ENCODE results near the gene RPL12.

Gene RPL12

DNA sequence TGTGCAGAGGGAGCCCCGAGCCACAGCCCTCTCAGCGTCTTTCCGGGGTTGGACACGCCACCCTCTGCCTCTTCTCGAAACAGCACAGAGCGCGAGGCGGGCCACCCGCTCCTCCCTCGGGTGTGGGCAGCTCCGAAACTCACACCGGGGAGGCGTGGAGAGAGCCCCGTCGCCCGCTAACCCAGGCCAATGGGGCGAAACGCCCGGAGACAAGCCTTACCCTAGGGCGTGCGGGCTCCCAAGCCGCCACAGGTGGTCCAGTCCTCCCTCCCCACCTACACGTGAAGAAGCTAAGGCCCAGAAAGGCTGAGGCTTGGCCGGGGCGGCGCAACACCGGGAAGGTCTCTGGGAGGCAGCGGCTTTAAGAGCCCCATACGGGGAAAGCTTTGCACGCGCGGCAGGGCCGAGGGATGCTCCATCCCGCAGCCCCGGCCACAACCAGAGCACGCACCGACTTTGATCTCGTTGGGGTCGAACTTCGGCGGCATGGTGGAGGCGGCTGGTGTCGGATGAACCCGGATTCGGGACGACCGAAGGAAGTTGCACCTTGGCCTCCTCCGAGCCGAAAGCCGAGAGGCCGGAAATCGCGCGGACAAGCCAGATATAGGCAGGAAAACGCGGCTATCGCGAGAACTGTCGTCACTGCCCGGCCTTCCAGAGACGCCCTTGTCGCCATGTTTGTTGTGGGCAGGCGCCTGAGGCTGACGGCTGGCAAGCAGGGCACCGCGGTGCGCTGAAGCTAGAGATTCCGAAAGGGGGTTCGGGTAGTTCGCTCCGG is at the start of gene RPL12, which contains the start of gene LRSAM1:
RPL12 (minus strand) TSS at position 577 of the 778 bp plus-strand sequence; CDS start at position 488, 89 bp downstream.
LRSAM1 (plus strand) TSS at position 681 of the 778 bp plus-strand sequence. CDS start 3,018 bp downstream, outside the sequence.
- intact Hi-C loops (cut with DNase I) = loop anchor here (1.0 kb wide), 1 partner anchor 27 kb away; the partner anchor contains the start of gene ZNF79

DNA sequence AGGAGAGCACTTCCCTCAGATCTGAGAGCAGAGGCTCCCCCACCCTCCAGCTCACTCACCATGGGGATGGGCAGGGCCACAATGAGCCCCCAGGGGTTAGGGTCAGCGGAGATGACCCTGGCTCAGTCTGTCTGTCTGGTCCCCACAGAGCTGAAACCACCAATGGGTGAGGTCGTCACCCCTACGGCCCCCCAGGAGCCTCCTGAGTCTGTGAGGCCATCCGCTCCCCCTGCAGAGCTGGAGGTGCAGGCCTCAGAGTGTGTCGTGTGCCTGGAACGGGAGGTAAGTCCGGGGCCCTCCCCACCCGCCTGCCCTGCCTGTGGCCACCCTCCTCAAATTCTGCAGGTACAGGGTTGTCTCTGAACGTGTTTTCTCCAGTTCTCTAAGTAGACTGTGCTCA is 49.7 kb upstream of the RPL12 start:
- DNase-seq = no peak
- intact Hi-C loops (cut with DNase I) = loop anchor here (10.0 kb wide), 1 partner anchor 414 kb away; the partner anchor contains the start of gene ST6GALNAC4

More for the DNA sequence above, at the start of gene RPL12, which contains the start of gene LRSAM1:
- DNase-seq = peak; percentile 94 to 99 (median 97)

DNA sequence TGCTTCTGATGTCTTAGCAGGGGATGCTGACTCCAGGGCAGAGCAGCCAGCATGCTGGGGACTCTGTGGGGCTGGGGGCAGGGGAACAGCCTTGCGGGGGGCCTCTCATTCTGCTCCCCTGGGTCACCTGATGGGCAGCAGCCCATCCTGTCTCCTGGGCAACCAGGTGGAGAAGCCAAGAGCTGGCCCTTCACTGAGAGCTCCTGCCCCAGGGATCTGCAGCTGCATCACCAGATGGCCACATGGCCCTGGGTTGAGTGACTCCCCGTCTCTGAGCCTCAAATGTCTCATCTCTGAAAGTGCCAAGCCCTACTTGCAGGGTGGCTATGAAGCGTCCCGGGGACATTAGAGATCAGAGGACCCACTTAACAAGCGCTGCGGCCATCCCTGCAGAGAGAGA is 49.2 kb upstream of the RPL12 start:
- no peak for DNase-seq
- intact Hi-C loops (cut with DNase I) = loop anchor here (10.0 kb wide), 1 partner anchor 414 kb away; the partner anchor contains the start of gene ST6GALNAC4

DNA sequence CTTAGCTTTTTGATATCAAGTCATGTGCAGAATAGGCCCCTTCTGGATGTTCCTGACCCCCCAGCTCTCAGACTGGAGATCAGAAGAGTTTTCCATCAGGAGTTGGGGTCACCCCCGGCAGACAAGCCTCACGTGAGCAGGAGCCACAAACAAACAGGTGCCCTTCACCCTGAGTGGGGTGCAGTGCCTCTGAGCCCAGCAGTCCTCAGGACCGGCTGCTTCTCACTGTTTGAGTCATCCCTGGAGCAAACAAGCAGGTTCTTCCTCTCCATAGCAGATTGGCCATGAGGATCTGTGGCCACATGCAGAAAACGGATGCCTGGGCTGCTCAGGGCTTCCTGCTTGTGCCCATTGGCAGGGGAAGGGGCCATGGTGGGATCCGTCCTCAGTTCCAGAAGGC is 47.1 kb upstream of the RPL12 start:
- DNase-seq = peak in 1 of 10 donors; percentile 77
- intact Hi-C loops (cut with DNase I) = no loop called here

DNA sequence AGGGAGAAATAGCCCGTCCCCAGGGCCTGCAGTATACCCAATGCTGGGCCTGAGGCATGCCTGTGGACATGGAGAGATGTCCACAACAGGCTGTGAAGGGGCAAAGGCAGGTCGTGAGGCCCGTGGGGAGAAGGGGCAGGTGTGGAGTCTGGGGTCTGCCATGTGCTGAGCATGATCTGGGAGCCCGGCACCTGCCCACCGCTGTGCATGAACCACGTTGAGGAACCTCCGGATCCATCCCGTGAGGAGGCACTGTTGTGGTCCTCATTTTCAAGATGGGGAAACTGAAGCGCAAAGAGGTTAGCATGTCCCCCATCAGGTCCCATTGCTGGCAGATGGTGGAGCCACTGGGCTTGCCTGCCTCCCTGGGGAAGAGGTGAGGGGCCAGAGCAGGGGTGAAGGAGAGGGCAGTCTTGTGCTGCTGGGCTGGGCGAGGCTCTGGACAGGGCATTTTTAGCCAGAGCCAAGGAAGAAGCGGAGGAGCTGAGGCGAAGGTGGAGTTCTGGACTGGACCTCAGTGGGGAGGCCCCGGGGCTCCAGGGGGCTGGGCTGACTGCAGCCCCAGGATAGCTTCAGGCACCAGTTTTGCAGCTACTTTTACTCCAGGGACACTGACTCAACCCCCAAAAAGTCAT is 46.6 kb upstream of the RPL12 start:
- DNase-seq = peak in 1 of 10 donors; percentile 65
- intact Hi-C loops (cut with DNase I) = no loop called here

DNA sequence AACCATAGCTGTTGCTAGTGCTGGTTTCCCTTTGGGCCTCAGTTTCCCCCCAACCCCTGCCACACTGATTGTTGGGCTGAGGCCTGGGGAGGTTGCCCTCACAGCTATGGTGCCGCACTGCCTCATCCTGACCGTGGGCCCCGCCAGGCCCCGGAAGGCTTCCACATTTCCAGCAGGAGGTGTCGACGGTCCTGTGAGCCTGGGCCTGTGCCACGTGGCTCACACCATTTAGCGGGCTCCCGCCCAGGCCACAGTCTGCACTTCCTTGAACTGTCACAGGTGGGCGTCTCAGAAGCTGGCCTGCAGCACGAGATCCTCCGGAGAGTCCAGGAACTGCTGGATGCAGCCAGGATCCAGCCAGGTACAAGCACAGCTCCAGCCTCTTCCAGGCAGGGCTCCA is 45.8 kb upstream of the RPL12 start:
- DNase-seq = peak in 1 of 10 donors; percentile 74
- intact Hi-C loops (cut with DNase I) = no loop called here

DNA sequence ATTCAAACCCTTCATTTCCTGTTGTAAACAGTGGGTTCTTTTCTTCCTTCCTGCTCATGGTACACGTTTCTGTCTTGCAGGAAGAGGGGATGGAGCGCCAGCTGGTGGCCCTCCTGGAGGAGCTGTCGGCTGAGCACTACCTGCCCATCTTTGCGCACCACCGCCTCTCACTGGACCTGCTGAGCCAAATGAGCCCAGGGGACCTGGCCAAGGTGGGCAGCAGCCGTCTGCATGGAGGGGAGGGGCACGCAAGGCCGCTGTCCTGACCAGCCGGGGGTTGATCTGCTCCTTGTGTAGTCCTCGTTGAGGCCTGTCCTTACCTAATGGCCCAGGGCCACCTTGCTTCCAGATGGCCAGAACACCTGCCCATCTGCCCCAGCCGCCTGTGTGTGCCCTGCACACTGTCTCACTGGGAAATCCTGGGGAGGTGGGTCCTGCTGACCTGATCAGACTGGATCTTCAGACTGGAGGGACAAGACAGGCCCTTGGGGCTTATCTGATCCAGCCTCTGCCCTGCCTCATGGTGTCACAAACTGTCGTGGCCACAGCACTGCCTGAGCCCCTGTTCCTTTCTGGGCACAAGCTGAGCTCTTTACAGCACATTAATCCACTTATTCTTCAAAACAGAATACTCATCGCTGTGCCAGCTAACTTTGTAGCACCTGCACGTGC is 44.8 kb upstream of the RPL12 start:
- intact Hi-C loops (cut with DNase I) = no loop called here

DNA sequence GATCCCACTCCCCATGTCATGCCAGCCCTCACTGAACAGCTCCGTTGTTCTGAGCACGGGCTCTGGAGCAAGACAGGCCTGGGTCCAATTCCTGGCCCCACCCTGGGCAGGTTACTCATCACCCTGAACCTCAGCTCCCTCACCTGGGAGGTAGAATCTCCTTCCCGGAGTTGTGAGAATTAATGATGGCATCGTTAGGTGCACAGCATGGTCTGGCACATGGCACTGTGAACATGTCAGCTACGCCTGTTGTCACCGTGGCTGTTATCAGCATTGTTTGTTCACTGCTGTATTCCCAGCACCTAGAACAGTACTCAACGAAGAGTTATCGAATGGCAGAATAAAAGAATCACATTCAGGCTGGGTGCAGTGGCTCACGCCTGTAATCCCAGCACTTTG is 43.1 kb upstream of the RPL12 start:
- intact Hi-C loops (cut with DNase I) = no loop called here
- no peak for DNase-seq

More for the DNA sequence above, 44.8 kb upstream of the RPL12 start:
- DNase-seq = peak in 3 of 10 donors; percentile 27 to 88 (median 38)

DNA sequence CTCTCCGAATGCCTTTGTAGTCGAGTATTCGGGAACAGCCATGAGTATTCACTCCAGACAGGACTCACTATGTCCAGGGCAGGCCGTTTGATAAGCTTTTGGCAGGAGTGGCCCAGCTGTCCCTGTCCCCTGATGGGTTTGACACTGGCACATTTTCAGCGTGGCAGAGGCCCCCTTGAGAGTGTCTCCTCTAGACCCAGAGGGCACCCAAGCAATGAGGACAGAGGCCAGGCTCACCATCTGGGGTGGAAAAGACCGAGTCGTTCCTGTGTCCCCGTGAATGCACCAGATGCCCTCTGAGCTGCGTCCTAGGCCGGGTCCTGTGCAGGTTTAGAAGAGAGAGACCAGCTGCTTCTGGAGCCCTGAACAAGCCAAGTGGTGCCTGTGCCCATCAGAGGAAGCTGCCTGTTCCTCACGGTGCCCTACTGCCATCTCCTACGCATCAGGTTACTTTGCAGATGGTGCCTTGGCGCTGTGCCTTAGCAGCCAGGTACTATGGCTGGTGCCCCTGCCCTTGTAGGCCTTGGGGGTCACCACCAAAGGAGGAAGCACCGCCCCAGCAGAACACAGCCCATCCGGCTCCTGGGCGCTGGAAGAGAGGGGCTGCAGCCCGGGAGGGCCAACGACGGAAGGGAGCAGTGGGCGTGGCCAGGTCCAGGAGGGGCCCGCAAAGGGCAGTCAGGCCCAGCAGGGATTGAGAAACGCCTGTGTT is 42.5 kb upstream of the RPL12 start:
- intact Hi-C loops (cut with DNase I) = no loop called here
- DNase-seq = peak in 1 of 10 donors; percentile 66

DNA sequence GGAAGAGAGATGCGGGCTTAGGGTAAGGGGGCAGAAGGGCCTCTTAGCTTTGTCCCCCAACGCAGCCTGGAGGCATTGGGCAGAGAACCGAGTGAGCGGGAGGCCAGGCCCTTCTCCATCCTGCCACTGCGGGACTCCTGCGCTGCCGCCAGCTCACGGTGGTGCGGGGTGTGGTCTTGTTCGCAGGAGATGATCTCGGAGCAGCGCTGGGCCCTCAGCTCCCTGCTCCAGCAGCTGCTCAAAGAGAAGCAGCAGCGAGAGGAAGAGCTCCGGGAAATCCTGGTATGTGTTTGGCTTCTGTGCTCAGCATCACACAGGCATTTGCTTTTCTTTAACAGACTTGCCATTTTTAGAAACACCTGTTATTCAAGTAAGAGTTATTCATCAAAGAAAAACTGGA is 41.4 kb upstream of the RPL12 start:
- intact Hi-C loops (cut with DNase I) = no loop called here
- peak in 2 of 10 donors; percentile 68 to 72 for DNase-seq

DNA sequence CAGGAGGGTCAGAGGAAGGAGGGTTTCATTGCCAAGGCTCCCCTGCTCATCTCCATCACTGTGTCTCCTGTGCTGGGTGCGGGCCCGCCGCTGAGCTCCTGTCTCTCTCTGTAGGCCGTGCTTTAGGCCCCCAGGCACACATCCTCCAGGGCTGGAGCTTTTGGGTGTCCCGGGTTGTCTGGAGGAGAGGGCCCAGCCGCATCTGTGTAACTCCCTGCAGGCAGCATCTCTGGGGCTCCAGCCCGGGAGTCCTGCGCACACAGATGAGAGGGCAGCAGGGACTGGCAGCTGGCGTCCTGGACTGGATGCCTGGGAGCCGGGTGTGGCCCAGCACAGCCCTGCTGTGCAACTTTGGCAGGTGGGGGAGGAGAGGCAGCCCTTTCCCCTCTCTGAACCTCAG is 40.3 kb upstream of the RPL12 start:
- DNase-seq = peak in 2 of 10 donors; percentile 74 to 79
- intact Hi-C loops (cut with DNase I) = no loop called here

DNA sequence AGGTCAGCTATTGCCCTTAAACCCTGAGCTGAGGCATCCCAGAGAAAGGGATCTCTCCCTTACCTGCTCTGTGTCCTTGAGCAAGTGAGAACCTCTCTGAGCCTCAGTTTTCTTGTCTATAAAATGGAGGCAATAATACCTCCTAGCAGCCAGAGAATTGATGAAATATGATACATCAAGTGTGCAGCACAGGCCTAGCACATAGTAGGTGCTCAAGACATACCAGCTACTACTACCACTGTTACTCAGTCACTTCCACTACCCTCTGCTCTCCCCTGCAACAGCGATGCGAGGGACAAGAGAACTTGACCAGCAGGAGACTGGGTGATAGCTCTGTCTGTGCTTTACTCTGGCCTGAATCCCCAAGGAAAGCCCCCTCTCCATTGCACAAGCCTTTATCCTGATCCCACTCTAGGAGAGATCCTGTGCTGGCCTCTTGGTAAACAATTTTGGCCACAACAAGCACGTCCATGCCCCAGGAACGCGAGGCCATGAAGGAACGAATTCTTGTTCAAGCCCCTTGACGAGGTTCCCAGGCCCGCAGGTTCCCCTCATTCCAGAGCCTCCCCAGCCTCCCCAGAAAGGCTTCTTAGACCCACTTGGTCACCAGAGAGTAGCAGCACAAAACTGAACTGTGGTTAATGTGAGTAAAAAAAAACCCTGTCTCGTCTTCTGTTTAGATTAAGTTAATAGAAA is 39.5 kb upstream of the RPL12 start:
- intact Hi-C loops (cut with DNase I) = no loop called here
- DNase-seq = peak in 1 of 10 donors; percentile 52

DNA sequence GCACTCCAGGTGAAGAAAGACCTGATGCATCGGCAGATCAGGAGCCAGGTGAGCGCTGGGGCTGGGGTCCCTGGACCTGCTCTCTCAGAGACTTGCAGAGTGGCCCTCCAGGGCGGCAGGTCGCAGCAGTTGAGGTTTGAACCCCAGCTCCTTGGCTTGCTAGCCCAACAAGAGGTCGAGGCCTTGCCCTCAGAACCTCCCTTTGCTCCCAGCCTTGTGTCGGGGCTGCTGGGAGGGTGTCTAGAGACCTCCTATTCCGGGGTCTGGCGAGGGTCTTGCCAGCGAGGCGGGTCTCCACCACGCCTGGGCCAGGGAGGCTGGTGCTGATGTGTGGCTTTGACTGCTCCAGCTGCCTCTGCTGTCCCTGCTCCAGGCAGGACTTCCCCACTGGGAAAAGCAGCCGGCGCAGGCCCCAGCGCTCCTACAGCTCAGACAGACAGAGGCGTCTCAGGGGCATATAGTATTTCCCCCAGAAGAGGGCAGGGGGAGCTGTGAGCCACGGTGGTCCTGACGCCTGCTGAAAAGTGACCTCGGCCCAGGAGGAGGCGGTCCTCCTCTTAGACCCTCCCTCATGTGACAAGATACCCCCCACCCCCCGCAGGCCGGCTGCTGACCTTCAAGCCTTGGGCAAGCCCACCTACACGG is 38.4 kb upstream of the RPL12 start:
- intact Hi-C loops (cut with DNase I) = no loop called here
- peak in 2 of 10 donors; percentile 74 to 78 for DNase-seq

DNA sequence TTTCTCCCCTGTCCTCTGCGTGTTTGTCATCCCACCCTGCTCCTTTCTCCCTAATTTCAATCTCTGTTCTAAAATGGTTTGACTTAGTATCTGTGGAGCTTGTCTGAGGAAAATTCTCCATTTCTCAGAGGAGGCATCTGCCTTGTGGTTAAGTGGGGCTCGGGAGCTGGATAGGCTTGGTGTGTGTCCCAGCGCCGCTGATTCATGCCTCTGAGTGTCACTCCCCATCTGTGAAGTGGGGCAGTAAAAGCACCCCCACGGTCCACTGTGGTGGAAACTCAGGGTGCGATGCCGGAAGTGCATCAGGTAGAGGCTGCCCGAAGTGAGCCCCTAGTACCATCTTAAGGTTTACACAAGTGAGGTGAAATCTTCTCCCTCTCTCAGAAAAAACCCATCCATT is 37.7 kb upstream of the RPL12 start:
- intact Hi-C loops (cut with DNase I) = no loop called here
- DNase-seq = peak in 2 of 10 donors; percentile 76 to 77

DNA sequence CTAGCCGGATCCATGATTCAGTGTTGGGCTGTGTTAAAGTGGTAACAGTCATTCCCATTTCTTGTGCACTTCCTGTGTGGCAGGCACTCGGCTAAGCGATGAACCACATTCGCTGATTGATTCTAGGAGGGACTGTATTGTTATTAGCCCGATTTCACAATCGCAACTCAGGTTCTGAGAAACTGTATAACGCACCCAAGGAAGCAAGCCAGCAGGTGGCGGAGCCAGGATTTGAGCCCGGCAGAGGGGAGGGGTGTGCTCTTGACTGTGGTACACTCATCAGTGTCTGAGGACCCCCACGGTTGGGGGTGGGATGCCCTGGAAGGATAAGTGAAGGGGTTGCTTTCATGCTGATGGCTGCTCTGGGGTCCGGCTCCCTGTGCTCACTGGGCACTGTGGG is 34.8 kb upstream of the RPL12 start:
- intact Hi-C loops (cut with DNase I) = no loop called here
- peak in 2 of 10 donors; percentile 25 to 63 for DNase-seq

DNA sequence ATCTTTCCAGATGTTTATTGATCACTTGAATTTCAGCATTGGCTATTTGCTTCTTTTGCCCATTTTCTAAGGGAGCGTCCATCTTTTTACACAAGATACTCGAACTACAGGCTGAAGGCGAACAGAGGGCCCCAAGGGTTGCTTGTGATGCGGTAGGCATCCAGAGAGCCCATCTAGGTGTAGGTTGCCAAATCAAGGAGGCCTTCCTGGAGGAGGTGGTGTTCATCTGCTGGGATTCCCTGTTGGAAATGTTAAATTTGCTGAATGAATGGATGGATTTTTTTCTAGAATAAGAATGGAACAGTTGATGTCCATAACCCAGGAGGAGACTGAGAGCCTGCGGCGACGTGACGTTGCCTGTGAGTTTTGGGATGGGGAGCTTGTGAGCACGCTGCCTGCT is 31.5 kb upstream of the RPL12 start:
- peak in 1 of 10 donors; percentile 74 for DNase-seq
- intact Hi-C loops (cut with DNase I) = no loop called here

DNA sequence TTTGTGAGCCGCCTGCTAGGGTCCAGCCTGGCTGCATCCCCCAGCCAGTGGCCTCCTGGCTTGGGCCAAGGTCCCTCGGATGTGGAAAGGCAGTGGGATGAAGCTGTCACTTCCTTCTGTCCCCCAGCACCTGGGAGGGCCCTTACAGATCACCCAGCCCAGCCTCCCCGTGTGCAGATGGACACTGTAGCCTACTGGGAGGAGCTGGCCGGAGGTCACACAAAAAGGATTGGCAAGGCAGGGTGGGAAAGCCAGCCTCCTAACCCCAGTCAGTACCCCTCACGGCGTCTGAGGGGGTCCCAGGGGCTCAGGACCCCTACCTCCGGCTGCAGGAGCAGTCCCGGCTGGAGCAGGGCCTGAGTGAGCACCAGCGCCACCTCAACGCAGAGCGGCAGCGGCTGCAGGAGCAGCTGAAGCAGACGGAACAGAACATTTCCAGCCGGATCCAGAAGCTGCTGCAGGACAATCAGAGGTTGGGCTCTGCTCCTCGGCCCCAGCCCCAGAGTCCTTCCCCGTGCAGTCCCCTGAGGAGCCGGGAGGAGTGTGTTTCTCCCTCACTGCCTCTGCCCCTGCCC is 28.4 kb upstream of the RPL12 start:
- intact Hi-C loops (cut with DNase I) = no loop called here
- DNase-seq = peak in 1 of 10 donors; percentile 52

DNA sequence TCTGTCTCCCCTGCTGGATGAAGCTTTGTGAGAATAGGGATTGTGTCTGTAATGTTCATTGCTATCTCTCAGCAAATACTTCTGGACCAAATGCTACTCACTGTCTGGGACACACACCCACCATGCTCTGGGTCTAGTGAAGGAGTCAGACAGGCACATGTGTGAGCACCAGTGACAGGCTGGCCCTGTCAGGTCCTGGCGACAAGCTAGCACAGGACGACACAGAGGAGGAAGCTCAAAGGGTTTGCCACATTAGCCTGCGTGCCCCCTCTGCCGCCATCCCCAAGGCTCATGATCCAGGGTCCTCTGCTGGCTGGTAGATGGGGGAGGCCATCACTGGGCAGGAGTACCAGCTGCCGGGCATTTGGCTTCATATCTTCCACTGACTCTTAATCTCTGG is 23.4 kb upstream of the RPL12 start:
- no peak for DNase-seq
- intact Hi-C loops (cut with DNase I) = no loop called here

DNA sequence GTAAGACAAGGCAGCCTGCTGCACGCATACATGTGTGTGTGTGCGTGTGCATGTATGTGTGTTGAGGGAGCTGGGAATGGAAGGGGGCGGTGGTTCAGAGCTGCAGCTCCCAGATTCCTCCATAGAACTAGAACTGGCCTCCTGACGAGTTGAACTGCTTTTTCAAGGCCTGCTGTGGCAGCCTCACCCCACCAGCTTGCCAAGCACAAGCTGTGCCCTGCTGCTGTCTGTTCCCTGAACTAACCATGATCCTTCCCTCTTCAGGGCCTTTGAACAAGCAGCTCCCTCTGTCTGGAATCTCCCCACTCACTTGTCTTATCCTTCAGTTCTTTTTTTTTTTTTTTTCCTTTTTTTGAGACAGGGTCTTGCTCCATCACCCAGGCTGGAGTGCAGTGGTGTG is 22.7 kb upstream of the RPL12 start:
- DNase-seq = no peak
- intact Hi-C loops (cut with DNase I) = no loop called here
